ENCODE results near the gene MED16. TPM values are rescaled to one million over a fixed set of nuclear protein-coding genes. Genes with fewer than 3 reads are reported as not detected.
"Not testable (repeated sequence)": the region's sequence is repeated elsewhere in the genome, so short reads cannot be mapped to it uniquely, and the experiment has no call there.

The MED16 gene
- total RNA-seq, 1 experiment from 2014 or later: 10.8 TPM

GRCh38 chr19:824885-825284, 68.1 kb downstream of the MED16 start:
- H3K27ac ChIP-seq (ENCODE audit: low read length): no peak overlapping the region
- H2AFZ ChIP-seq (ENCODE audit: low read length): no peak overlapping the region
- H3K36me3 ChIP-seq (ENCODE audit: insufficient read depth, low read length): no peaks in the 10 kb centered on the region
- no peaks in the 10 kb centered on the region for H3K9me3 ChIP-seq (ENCODE audit: low read length)
- no peak overlapping the region for H3K4me2 ChIP-seq (ENCODE audit: low read depth, low read length, poor library complexity, severe bottlenecking)
- H4K20me1 ChIP-seq (ENCODE audit: insufficient read depth, low read depth, low read length): no peaks in the 10 kb centered on the region
- no peak overlapping the region for H3K4me3 ChIP-seq (ENCODE audit: low read length)
- H3K9ac ChIP-seq (ENCODE audit: low read length): no peak overlapping the region
- H3K79me2 ChIP-seq (ENCODE audit: low read length): no peaks in the 10 kb centered on the region
- no peaks in the 10 kb centered on the region for H3K4me1 ChIP-seq (ENCODE audit: low read length)
- DNase-seq: no peak
- no peaks in the 10 kb centered on the region for H3K9me2 ChIP-seq (replicated peaks; ENCODE audit: insufficient read depth, low read length)
- no peaks in the 10 kb centered on the region for H3K27me3 ChIP-seq (ENCODE audit: low read length)

GRCh38 chr19:823565-824121, 69.3 kb downstream of the MED16 start:
- Histone ChIP-seq H3K36me3 (ENCODE audit: insufficient read depth, low read length) (no peaks in the 10 kb centered on the region), H3K4me3 (ENCODE audit: low read length) (no peak overlapping the region), H3K9ac (ENCODE audit: low read length) (no peak overlapping the region), H3K4me1 (ENCODE audit: low read length) (no peaks in the 10 kb centered on the region), H3K9me3 (ENCODE audit: low read length) (no peaks in the 10 kb centered on the region), H3K9me2 (replicated peaks; ENCODE audit: insufficient read depth, low read length) (no peaks in the 10 kb centered on the region), H3K4me2 (ENCODE audit: low read depth, low read length, poor library complexity, severe bottlenecking) (no peak overlapping the region), H2AFZ (ENCODE audit: low read length) (no peak overlapping the region), H3K27me3 (ENCODE audit: low read length) (no peaks in the 10 kb centered on the region), H4K20me1 (ENCODE audit: insufficient read depth, low read depth, low read length) (no peaks in the 10 kb centered on the region), H3K27ac (ENCODE audit: low read length) (no peak overlapping the region), H3K79me2 (ENCODE audit: low read length) (no peaks in the 10 kb centered on the region)
- no peak for DNase-seq

- no peak within 1 kb of the TSS for H3K9ac ChIP-seq (ENCODE audit: low read length)
- no peaks in the 10 kb centered on the region for H3K27me3 ChIP-seq (ENCODE audit: low read length)
- DNase-seq: no peak
- H3K4me2 ChIP-seq (ENCODE audit: low read depth, low read length, poor library complexity, severe bottlenecking): no peak within 1 kb of the TSS
- no peaks in the 10 kb centered on the region for H3K9me3 ChIP-seq (ENCODE audit: low read length)
- no peak within 1 kb of the TSS for H2AFZ ChIP-seq (ENCODE audit: low read length)
- H3K9me2 ChIP-seq (replicated peaks; ENCODE audit: insufficient read depth, low read length): no peaks in the 10 kb centered on the region
- no peaks in the 10 kb centered on the region for H3K36me3 ChIP-seq (ENCODE audit: insufficient read depth, low read length)
- H3K27ac ChIP-seq (ENCODE audit: low read length): no peak within 1 kb of the TSS
- H3K79me2 ChIP-seq (ENCODE audit: low read length): no peaks in the 10 kb centered on the region
- H3K4me1 ChIP-seq (ENCODE audit: low read length): no peaks in the 10 kb centered on the region
- no peaks in the 10 kb centered on the region for H4K20me1 ChIP-seq (ENCODE audit: insufficient read depth, low read depth, low read length)
- H3K4me3 ChIP-seq (ENCODE audit: low read length): no peak within 1 kb of the TSS
Observed at GRCh38 chr19:821825-822503, 71.0 kb downstream of the MED16 start, which contains the start of gene PLPPR3. TSS of gene PLPPR3 (minus strand) at chr19:821955. CDS start at chr19:821559, 396 bp downstream.

- H3K9me3 ChIP-seq (ENCODE audit: low read length): no peaks in the 10 kb centered on the region
- H2AFZ ChIP-seq (ENCODE audit: low read length): no peak overlapping the region
- no peak overlapping the region for H3K9ac ChIP-seq (ENCODE audit: low read length)
- H3K27me3 ChIP-seq (ENCODE audit: low read length): no peaks in the 10 kb centered on the region
- H3K4me3 ChIP-seq (ENCODE audit: low read length): no peak overlapping the region
- no peaks in the 10 kb centered on the region for H3K79me2 ChIP-seq (ENCODE audit: low read length)
- H3K36me3 ChIP-seq (ENCODE audit: insufficient read depth, low read length): no peaks in the 10 kb centered on the region
- H3K4me1 ChIP-seq (ENCODE audit: low read length): no peaks in the 10 kb centered on the region
- no peak overlapping the region for H3K4me2 ChIP-seq (ENCODE audit: low read depth, low read length, poor library complexity, severe bottlenecking)
- no peaks in the 10 kb centered on the region for H3K9me2 ChIP-seq (replicated peaks; ENCODE audit: insufficient read depth, low read length)
- no peak overlapping the region for H3K27ac ChIP-seq (ENCODE audit: low read length)
- H4K20me1 ChIP-seq (ENCODE audit: insufficient read depth, low read depth, low read length): no peaks in the 10 kb centered on the region
- DNase-seq: no peak
Observed at GRCh38 chr19:821231-821824, 71.7 kb downstream of the MED16 start.

- H3K79me2 ChIP-seq (ENCODE audit: low read length); DNase-seq; H3K4me3 ChIP-seq (ENCODE audit: low read length); H3K27ac ChIP-seq (ENCODE audit: low read length); H4K20me1 ChIP-seq (ENCODE audit: insufficient read depth, low read depth, low read length); H3K9ac ChIP-seq (ENCODE audit: low read length); H3K4me1 ChIP-seq (ENCODE audit: low read length); H3K9me3 ChIP-seq (ENCODE audit: low read length); H3K9me2 ChIP-seq (replicated peaks; ENCODE audit: insufficient read depth, low read length); H3K27me3 ChIP-seq (ENCODE audit: low read length); H3K36me3 ChIP-seq (ENCODE audit: insufficient read depth, low read length); H2AFZ ChIP-seq (ENCODE audit: low read length); H3K4me2 ChIP-seq (ENCODE audit: low read depth, low read length, poor library complexity, severe bottlenecking): not testable (repeated sequence)
Observed at GRCh38 chr19:820212-820611, 72.8 kb downstream of the MED16 start.

Small RNAs within 50 kb of the gene (small RNA-seq; reads per million reads assigned to genes)
- 0.16 reads per million for gene RNU6-9

Other genes with a start within 250 kb of the MED16 start
- 36.5 and 66.5 TPM in 2 replicates for gene RNF126, start 230.0 kb downstream of the MED16 start, total RNA-seq (2014; rRNA removed; shearing (Covaris generic); ENCODE audit: low replicate concordance)
- gene FSTL3, start 216.8 kb downstream of the MED16 start, total RNA-seq (2014; rRNA removed; shearing (Covaris generic); ENCODE audit: low replicate concordance): 2.3 and 3.0 TPM in 2 replicates
- gene PRSS57, start 197.7 kb downstream of the MED16 start, total RNA-seq (2014; rRNA removed; shearing (Covaris generic); ENCODE audit: low replicate concordance): not detected in 2 replicates
- gene PALM, start 184.3 kb downstream of the MED16 start, total RNA-seq (2014; rRNA removed; shearing (Covaris generic); ENCODE audit: low replicate concordance): 3.5 TPM in 1 of 2 replicates, not detected in the other
- gene MISP, start 142.1 kb downstream of the MED16 start, total RNA-seq (2014; rRNA removed; shearing (Covaris generic); ENCODE audit: low replicate concordance): not detected in 2 replicates
- 170 and 172 TPM in 2 replicates for gene PTBP1, start 95.7 kb downstream of the MED16 start, total RNA-seq (2014; rRNA removed; shearing (Covaris generic); ENCODE audit: low replicate concordance)
- not detected in 2 replicates for gene PLPPR3, start 71.2 kb downstream of the MED16 start, total RNA-seq (2014; rRNA removed; shearing (Covaris generic); ENCODE audit: low replicate concordance)
- not detected in 2 replicates for gene AZU1, start 65.3 kb downstream of the MED16 start, total RNA-seq (2014; rRNA removed; shearing (Covaris generic); ENCODE audit: low replicate concordance)
- not detected in 2 replicates for gene PRTN3, start 52.2 kb downstream of the MED16 start, total RNA-seq (2014; rRNA removed; shearing (Covaris generic); ENCODE audit: low replicate concordance)
- gene ELANE, start 40.9 kb downstream of the MED16 start, total RNA-seq (2014; rRNA removed; shearing (Covaris generic); ENCODE audit: low replicate concordance): not detected in 2 replicates
- gene CFD, start 33.5 kb downstream of the MED16 start, total RNA-seq (2014; rRNA removed; shearing (Covaris generic); ENCODE audit: low replicate concordance): 1.5 and 6.9 TPM in 2 replicates
- not detected in 2 replicates for gene RNU6-9, start 297 bp upstream of the MED16 start, total RNA-seq (2014; rRNA removed; shearing (Covaris generic); ENCODE audit: low replicate concordance)
- 41.9 and 43.8 TPM in 2 replicates for gene R3HDM4, start 20.0 kb upstream of the MED16 start, total RNA-seq (2014; rRNA removed; shearing (Covaris generic); ENCODE audit: low replicate concordance)
- not detected in 2 replicates for gene KISS1R, start 24.1 kb upstream of the MED16 start, total RNA-seq (2014; rRNA removed; shearing (Covaris generic); ENCODE audit: low replicate concordance)
- 2.0 and 4.6 TPM in 2 replicates for gene ARID3A, start 32.8 kb upstream of the MED16 start, total RNA-seq (2014; rRNA removed; shearing (Covaris generic); ENCODE audit: low replicate concordance)
- 41.1 and 87.2 TPM in 2 replicates for gene WDR18, start 91.2 kb upstream of the MED16 start, total RNA-seq (2014; rRNA removed; shearing (Covaris generic); ENCODE audit: low replicate concordance)
- gene GRIN3B, start 107.2 kb upstream of the MED16 start, total RNA-seq (2014; rRNA removed; shearing (Covaris generic); ENCODE audit: low replicate concordance): 1.4 TPM in 1 of 2 replicates, not detected in the other
- 133 and 167 TPM in 2 replicates for gene TMEM259, start 127.9 kb upstream of the MED16 start, total RNA-seq (2014; rRNA removed; shearing (Covaris generic); ENCODE audit: low replicate concordance)
- not detected in 2 replicates for gene RNU6-2, start 128.3 kb upstream of the MED16 start, total RNA-seq (2014; rRNA removed; shearing (Covaris generic); ENCODE audit: low replicate concordance)
- 88.6 and 97.9 TPM in 2 replicates for gene CNN2, start 133.4 kb upstream of the MED16 start, total RNA-seq (2014; rRNA removed; shearing (Covaris generic); ENCODE audit: low replicate concordance)
- gene ABCA7, start 146.9 kb upstream of the MED16 start, total RNA-seq (2014; rRNA removed; shearing (Covaris generic); ENCODE audit: low replicate concordance): 23.8 and 31.7 TPM in 2 replicates
- gene ARHGAP45, start 174.0 kb upstream of the MED16 start, total RNA-seq (2014; rRNA removed; shearing (Covaris generic); ENCODE audit: low replicate concordance): 31.5 and 114 TPM in 2 replicates
- 117 and 222 TPM in 2 replicates for gene POLR2E, start 202.2 kb upstream of the MED16 start, total RNA-seq (2014; rRNA removed; shearing (Covaris generic); ENCODE audit: low replicate concordance)
- gene GPX4, start 210.8 kb upstream of the MED16 start, total RNA-seq (2014; rRNA removed; shearing (Covaris generic); ENCODE audit: low replicate concordance): 286 and 423 TPM in 2 replicates

Data from Karpas-422 (cell line).